Fibroblast of pulmonary artery (primary cell): ENCODE results near the gene AUTS2.
A peak's percentile ranks its signal among the peaks of the same experiment; 100 is the strongest.

ENCODE experiments used
- DNase-seq: peaks from one replicate; pipeline ENCODE4 v3.0.0-alpha.2; 2010; ENCODE audit warnings: low read depth
- H3K4me3 ChIP-seq: replicated peaks from 2 replicates; pipeline ENCODE4 v1.5.1; 2011; ENCODE audit warnings: low read depth, mild to moderate bottlenecking, control low read depth, low read length, moderate library complexity
- CTCF ChIP-seq: IDR thresholded peaks from 2 replicates; pipeline ENCODE4 v1.5.1; 2011; ENCODE audit warnings: mild to moderate bottlenecking, control low read depth, low read length, inconsistent platforms; ENCODE audit errors: missing control alignments

The AUTS2 gene

GRCh38 chr7:70676243-70676642 lies 1078.0 kb downstream of the AUTS2 start:
- no peak for DNase-seq
- no peak for TF ChIP-seq CTCF
- H3K4me3 ChIP-seq = no peak overlapping the region

GRCh38 chr7:70678621-70679251 lies 1080.5 kb downstream of the AUTS2 start:
- DNase-seq = peak; percentile 2
- TF ChIP-seq CTCF = no peak
- no peak overlapping the region for H3K4me3 ChIP-seq

- no peak for DNase-seq
- TF ChIP-seq CTCF = no peak
- no peak overlapping the region for H3K4me3 ChIP-seq
Observed at GRCh38 chr7:70679661-70680060, 1081.4 kb downstream of the AUTS2 start.

- H3K4me3 ChIP-seq = no peak overlapping the region
- TF ChIP-seq CTCF = no peak
- DNase-seq = no peak
Observed at GRCh38 chr7:70680306-70680705, 1082.0 kb downstream of the AUTS2 start.

- no peak for DNase-seq
- TF ChIP-seq CTCF = no peak
- H3K4me3 ChIP-seq = no peak overlapping the region
Observed at GRCh38 chr7:70680743-70681468, 1082.6 kb downstream of the AUTS2 start.

- no peak overlapping the region for H3K4me3 ChIP-seq
- no peak for TF ChIP-seq CTCF
- DNase-seq = no peak
Observed at GRCh38 chr7:70681469-70682350, 1083.4 kb downstream of the AUTS2 start.
